ENCODE results near the gene SLC13A3. TPM values are rescaled to one million over a fixed set of nuclear protein-coding genes. Genes with fewer than 3 reads are reported as not detected.
A peak's percentile ranks its signal among the peaks of the same experiment; 100 is the strongest.

SLC13A3 gene
- total and polyA plus RNA-seq, 4 donors, result 1.5 to 10.7 (median 8.3) TPM

GRCh38 chr20:46681032-46681854 is 30.0 kb upstream of the SLC13A3 start:
- TF ChIP-seq YY1 (IDR thresholded peaks at IDR 0.05), result no peak
- TF ChIP-seq REST (IDR thresholded peaks at IDR 0.05), result no peak
- TF ChIP-seq CTCF (IDR thresholded peaks at IDR 0.05; ENCODE audit: low read depth, low read length, missing input control), result peak; percentile 90
- TF ChIP-seq FOXA2 (IDR thresholded peaks at IDR 0.05), result no peak
- TF ChIP-seq RXRA (IDR thresholded peaks at IDR 0.05), result no peak
- TF ChIP-seq RAD21 (IDR thresholded peaks at IDR 0.05), result peak; percentile 93 to 95
- 51% methylated on average over 14 of the region's 14 CpGs for WGBS
- peaks cover 6 to 30% (median 18%) of the 10 kb centered on the region in 4 donors for H3K4me1 ChIP-seq (ENCODE audit: control insufficient read depth in 4 of 4, insufficient read depth in 4 of 4, low read length in 3 of 4)
- no peak overlapping the region for H3K4me3 ChIP-seq (ENCODE audit: low read depth in 1 of 3, low read length in 3 of 3)
- H3K27me3 ChIP-seq (ENCODE audit: control insufficient read depth in 4 of 4, insufficient read depth in 4 of 4, low read length in 3 of 4), result no peaks in the 10 kb centered on the region
- peak; percentile 77 for DNase-seq (ENCODE audit: low spot score)
- H3K9me3 ChIP-seq (ENCODE audit: control insufficient read depth in 4 of 4, low read length in 3 of 4), result no peaks in the 10 kb centered on the region
- peaks cover 0 to 4% (median 1%) of the 10 kb centered on the region in 4 donors for H3K36me3 ChIP-seq (ENCODE audit: control insufficient read depth in 4 of 4, insufficient read depth in 3 of 4, low read depth in 1 of 4, low read length in 3 of 4)
- H3K9ac ChIP-seq (ENCODE audit: low read depth in 1 of 2, low read length in 2 of 2), result no peak overlapping the region
- H3K27ac ChIP-seq (ENCODE audit: low read depth in 1 of 2, low read length in 2 of 2), result no peak overlapping the region

GRCh38 chr20:46680684-46681031 is 29.4 kb upstream of the SLC13A3 start:
- WGBS, result 78% methylated on average over 2 of the region's 2 CpGs
- H3K27me3 ChIP-seq (ENCODE audit: control insufficient read depth in 4 of 4, insufficient read depth in 4 of 4, low read length in 3 of 4), result no peaks in the 10 kb centered on the region
- H3K9me3 ChIP-seq (ENCODE audit: control insufficient read depth in 4 of 4, low read length in 3 of 4), result no peaks in the 10 kb centered on the region
- H3K36me3 ChIP-seq (ENCODE audit: control insufficient read depth in 4 of 4, insufficient read depth in 3 of 4, low read depth in 1 of 4, low read length in 3 of 4), result peaks cover 0 to 2% (median under 1%) of the 10 kb centered on the region in 4 donors
- no peak overlapping the region for H3K4me3 ChIP-seq (ENCODE audit: low read depth in 1 of 3, low read length in 3 of 3)
- TF ChIP-seq GABPA (IDR thresholded peaks at IDR 0.05 in 1 of 2, conservative IDR thresholded peaks at IDR 0.05 in 1 of 2) (no peak), SP1 (IDR thresholded peaks at IDR 0.05) (no peak), REST (IDR thresholded peaks at IDR 0.05) (no peak), HNF4A (conservative IDR thresholded peaks at IDR 0.05) (peak; percentile 57 to 69), EGR1 (IDR thresholded peaks at IDR 0.05; ENCODE audit: low read depth in 2 of 2) (no peak)
- no peak overlapping the region for H3K27ac ChIP-seq (ENCODE audit: low read depth in 1 of 2, low read length in 2 of 2)
- H3K4me1 ChIP-seq (ENCODE audit: control insufficient read depth in 4 of 4, insufficient read depth in 4 of 4, low read length in 3 of 4), result peaks cover 6 to 30% (median 18%) of the 10 kb centered on the region in 4 donors
- no peak overlapping the region for H3K9ac ChIP-seq (ENCODE audit: low read depth in 1 of 2, low read length in 2 of 2)
- DNase-seq (ENCODE audit: low spot score), result no peak

All from liver (tissue), 9 donors.